IPS-18a (cell line): ENCODE data around the gene ZNF200.
"Not testable (repeated sequence)": the region's sequence is repeated elsewhere in the genome, so short reads cannot be mapped to it uniquely, and the experiment has no call there.

Experiments
- H3K27ac ChIP-seq: one replicate; pipeline ENCODE4 v1.5.1; 2013; ENCODE audit warnings: low read length
- H3K27me3 ChIP-seq: one replicate; pipeline ENCODE4 v1.6.1; 2013; ENCODE audit warnings: mild to moderate bottlenecking, low read length; ENCODE audit not compliant: control insufficient read depth, insufficient read depth
- H3K36me3 ChIP-seq: one replicate; pipeline ENCODE4 v1.6.1; 2013; ENCODE audit warnings: low read depth, low read length; ENCODE audit not compliant: control insufficient read depth
- H3K4me1 ChIP-seq: one replicate; pipeline ENCODE4 v1.6.1; 2013; ENCODE audit warnings: low read depth, low read length; ENCODE audit not compliant: control insufficient read depth
- H3K4me3 ChIP-seq: one replicate; pipeline ENCODE4 v1.5.1; 2013; ENCODE audit warnings: low read length
- H3K9ac ChIP-seq: one replicate; pipeline ENCODE4 v1.6.1; 2013; ENCODE audit warnings: mild to moderate bottlenecking, low read length, moderate library complexity
- H3K9me3 ChIP-seq: one replicate; pipeline ENCODE4 v1.6.1; 2013; ENCODE audit warnings: low read depth, low read length; ENCODE audit not compliant: control insufficient read depth

Gene ZNF200

DNA sequence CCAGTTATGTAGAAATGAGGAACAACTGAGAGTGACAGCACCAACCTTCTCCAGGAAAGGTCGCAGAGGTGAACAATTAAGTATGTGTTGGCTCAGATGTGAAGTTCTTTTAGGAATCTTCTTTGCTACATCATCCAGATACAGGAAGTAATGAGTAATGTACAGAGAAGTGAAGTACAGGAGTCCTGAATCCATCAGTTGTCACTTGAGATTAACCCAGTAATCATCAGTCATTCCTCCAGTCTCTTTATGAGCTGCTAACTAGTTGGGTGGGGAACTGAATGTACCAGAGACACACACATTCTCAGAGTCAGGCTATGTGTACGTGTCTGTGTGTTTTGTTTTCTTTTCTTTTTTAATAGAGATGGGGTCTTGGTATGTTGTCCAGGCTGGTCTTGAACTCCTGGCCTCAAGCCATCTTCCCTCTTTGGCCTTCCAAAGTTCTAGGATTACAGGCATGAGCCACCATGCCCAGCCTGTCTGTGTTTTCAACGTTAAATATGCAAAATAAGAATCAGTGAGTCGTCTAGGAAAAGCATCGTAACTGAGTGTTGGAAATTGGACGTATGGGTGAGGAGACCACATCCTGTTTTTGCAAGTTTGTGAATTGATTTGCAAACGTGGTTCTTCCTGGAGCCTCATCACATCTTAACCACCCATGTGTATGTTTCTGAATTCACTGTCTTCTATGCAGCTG, 19.9 kb downstream of the ZNF200 start:
- Histone ChIP-seq H3K9me3 (peaks cover 7% of the 10 kb centered on the region), H3K4me3 (no peak overlapping the region), H3K36me3 (no peaks in the 10 kb centered on the region), H3K27ac (no peak overlapping the region), H3K9ac (no peak overlapping the region), H3K27me3 (no peaks in the 10 kb centered on the region), H3K4me1 (no peaks in the 10 kb centered on the region)

- no peak overlapping the region for H3K27ac ChIP-seq
- no peaks in the 10 kb centered on the region for H3K4me1 ChIP-seq
- H3K9me3 ChIP-seq = peaks cover 13% of the 10 kb centered on the region
- H3K36me3 ChIP-seq = no peaks in the 10 kb centered on the region
- no peaks in the 10 kb centered on the region for H3K27me3 ChIP-seq
- no peak overlapping the region for H3K9ac ChIP-seq
- no peak overlapping the region for H3K4me3 ChIP-seq
Measured at GRCh38 chr16:3212567-3212966, 22.4 kb downstream of the ZNF200 start.

- Histone ChIP-seq H3K27ac (no peak overlapping the region), H3K4me3 (no peak overlapping the region), H3K9me3 (peaks cover 13% of the 10 kb centered on the region), H3K9ac (no peak overlapping the region), H3K4me1 (no peaks in the 10 kb centered on the region), H3K27me3 (no peaks in the 10 kb centered on the region), H3K36me3 (no peaks in the 10 kb centered on the region)
Measured at GRCh38 chr16:3212006-3212405, 23.0 kb downstream of the ZNF200 start.

DNA sequence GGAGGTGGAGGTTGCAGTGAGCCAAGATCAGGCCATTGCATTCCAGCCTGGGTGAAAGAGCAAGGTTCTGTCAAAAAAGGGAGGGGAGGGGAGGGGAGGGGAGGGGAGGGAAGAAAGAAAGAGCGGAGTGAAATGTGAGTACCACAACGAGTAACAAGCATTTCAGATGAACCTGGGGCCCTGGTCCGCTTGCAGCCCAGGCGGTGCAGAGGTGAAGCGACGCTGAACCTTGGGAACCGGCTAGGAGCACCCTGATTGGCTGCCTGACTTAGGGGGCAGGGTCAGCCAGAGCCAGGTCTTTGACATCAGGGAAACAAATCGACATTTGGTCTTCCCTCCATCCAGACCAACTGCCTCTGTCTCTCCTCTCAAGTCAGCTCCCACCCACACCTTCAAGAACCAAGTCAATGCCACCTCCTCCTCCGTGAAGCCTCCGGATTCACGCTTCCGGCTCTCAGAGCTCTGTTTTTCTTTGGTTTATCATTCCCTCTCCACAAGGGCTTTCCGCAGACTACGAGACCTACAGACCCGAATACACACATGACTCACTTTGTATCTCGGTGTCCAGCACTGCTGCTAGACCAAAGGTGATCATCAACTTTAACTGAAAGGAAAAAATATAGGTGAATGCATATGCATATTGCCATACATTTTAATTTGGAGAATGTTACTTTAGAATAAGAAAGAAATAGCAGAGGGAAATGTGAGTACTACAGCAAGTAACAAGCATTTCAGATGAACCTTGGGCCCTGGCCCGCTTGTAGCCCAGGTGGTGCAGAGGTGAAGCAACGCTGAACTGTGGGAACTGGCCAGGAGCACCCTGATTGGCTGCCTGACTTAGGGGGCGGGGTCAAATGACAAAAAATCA, 27.6 kb downstream of the ZNF200 start:
- Histone ChIP-seq H3K27ac (no peak overlapping the region), H3K27me3 (no peaks in the 10 kb centered on the region), H3K4me1 (no peaks in the 10 kb centered on the region), H3K9me3 (peaks cover 19% of the 10 kb centered on the region), H3K36me3 (no peaks in the 10 kb centered on the region), H3K4me3 (no peak overlapping the region), H3K9ac (no peak overlapping the region)

GRCh38 chr16:3205939-3206338, 29.0 kb downstream of the ZNF200 start:
- not testable (repeated sequence) for H3K4me3 ChIP-seq, H3K9ac ChIP-seq, H3K4me1 ChIP-seq, H3K27me3 ChIP-seq, H3K27ac ChIP-seq, H3K36me3 ChIP-seq
- H3K9me3 ChIP-seq = peaks cover 12% of the 10 kb centered on the region

DNA sequence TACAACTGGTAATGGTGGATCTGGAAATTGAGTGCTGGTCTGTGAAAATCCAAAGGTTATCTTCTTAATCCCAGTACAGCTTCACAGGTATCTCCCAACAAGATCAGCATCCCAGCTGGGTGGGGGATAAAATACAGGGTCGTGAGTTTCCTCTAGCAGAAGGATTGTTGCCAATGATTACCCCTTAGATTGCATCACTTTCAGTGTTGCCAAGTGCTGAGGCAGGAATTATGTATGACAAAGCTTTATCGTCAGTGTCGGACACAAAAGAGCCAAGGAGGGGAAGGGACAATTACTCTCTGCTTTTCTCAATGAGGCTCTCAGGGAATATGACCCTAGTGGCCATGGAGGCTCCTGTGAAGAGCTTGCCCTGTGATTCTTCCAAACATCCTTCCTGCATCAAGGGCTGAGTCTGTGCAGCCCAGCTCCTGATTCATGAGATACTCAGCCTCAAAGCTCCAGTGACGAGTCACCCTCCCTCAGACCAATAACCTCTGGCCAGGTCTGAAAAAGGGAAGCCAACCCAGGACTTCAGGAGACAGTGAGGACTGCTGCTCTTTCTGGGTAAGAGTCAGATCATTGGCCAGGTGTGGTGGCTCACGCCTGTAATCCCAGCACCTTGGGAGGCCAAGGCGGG, 31.9 kb downstream of the ZNF200 start:
- H3K36me3 ChIP-seq = no peaks in the 10 kb centered on the region
- H3K9me3 ChIP-seq = peaks cover 7% of the 10 kb centered on the region
- H3K9ac ChIP-seq = no peak overlapping the region
- no peak overlapping the region for H3K4me3 ChIP-seq
- H3K27me3 ChIP-seq = no peaks in the 10 kb centered on the region
- H3K4me1 ChIP-seq = no peaks in the 10 kb centered on the region
- no peak overlapping the region for H3K27ac ChIP-seq

DNA sequence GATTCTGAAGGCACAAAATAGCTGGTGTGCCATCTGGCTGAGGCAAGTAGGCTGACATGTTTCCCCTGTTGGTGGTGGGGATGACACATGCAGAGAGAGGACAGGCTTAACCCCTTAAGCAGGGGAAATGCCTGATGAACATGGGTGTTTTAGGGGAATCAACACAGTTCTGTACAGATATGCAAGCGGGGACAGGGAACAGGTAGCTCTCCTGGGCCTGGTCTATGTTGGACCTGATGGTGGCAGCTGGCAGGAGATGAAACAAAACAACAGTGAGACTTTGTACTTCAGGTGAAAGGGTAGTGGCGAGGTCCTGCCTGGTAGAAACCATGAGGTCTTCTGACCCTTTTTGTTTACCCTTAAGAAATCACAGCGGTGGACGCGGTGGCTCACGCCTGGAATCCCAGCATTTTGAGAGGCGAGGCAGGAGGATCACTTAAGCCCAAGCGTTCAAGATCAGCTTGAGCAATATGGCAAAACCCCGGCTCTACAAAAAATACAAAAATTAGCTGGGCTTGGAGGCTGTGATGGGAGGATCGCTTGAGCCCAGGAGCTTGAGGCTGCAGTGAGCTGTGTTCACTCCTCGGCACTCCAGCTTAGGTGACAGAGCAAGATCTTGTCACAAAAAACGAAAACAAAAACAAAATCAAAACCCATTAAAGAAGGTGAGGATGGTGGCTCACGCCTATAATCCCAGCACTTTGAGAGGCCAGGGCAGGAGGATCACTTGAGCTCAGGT, 36.5 kb downstream of the ZNF200 start:
- Histone ChIP-seq H3K4me3 (no peak overlapping the region), H3K4me1 (no peaks in the 10 kb centered on the region), H3K27me3 (no peaks in the 10 kb centered on the region), H3K27ac (no peak overlapping the region), H3K9ac (no peak overlapping the region), H3K9me3 (no peaks in the 10 kb centered on the region), H3K36me3 (no peaks in the 10 kb centered on the region)

GRCh38 chr16:3197694-3198333, 37.1 kb downstream of the ZNF200 start:
- H3K9ac ChIP-seq, H3K9me3 ChIP-seq, H3K4me1 ChIP-seq, H3K36me3 ChIP-seq, H3K27ac ChIP-seq, H3K4me3 ChIP-seq, H3K27me3 ChIP-seq: not testable (repeated sequence)

DNA sequence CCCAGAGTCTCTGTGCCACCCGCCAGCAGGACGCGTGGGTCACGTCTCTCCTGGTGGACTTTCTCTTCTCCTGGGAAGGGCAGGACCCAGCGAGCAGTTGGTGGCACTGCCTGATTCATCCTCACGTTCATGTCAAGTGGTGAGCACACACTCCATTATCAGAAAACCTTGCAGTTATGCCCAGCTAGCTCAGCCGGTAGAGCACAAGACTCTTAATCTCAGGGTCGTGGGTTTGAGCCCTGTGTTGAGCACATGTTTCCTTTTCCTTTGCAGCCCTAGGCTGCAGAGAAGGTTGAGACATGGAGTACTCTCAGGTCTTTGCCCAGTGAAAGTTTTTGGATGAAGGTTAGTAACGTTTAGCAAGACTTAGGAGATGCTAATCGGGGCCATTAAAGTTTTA, 39.0 kb downstream of the ZNF200 start:
- Histone ChIP-seq H3K9me3 (no peaks in the 10 kb centered on the region), H3K36me3 (no peaks in the 10 kb centered on the region), H3K4me3 (no peak overlapping the region), H3K4me1 (peaks cover 1% of the 10 kb centered on the region), H3K9ac (no peak overlapping the region), H3K27ac (no peak overlapping the region), H3K27me3 (peaks cover 9% of the 10 kb centered on the region)

DNA sequence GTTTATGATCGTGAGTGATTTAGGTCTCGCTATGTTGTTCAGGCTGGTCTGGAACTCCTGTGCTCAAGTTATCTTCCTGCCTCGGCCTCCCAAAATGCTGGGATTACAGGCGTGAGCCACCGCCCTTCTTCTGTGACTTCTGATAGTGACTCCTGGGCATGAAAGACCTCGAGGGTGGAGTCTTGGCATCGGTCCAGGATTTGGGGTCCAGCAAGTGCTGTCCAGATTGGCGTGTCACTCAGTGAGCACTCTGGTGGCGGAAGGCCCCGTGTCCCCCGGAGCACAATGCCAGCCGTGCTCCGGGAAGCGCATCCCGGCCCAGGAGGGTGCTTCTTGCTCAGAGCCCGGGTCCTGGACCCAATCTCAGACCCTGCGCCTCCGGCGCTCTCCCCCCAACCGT, 40.2 kb downstream of the ZNF200 start:
- H3K36me3 ChIP-seq = no peaks in the 10 kb centered on the region
- H3K27me3 ChIP-seq = peaks cover 21% of the 10 kb centered on the region
- no peak overlapping the region for H3K4me3 ChIP-seq
- H3K9me3 ChIP-seq = no peaks in the 10 kb centered on the region
- peaks cover 13% of the 10 kb centered on the region for H3K4me1 ChIP-seq
- no peak overlapping the region for H3K9ac ChIP-seq
- no peak overlapping the region for H3K27ac ChIP-seq
